GM18511 (cell line): ENCODE data around the gene AP1S1.
"Not testable (repeated sequence)": the region's sequence is repeated elsewhere in the genome, so short reads cannot be mapped to it uniquely, and the experiment has no call there.

Experiments used
- ATAC-seq: cut with Tn5 transposase; IDR thresholded peaks from one replicate; pipeline ENCODE4 v1.9.1; 2021; ENCODE audit warnings: mild to moderate bottlenecking, moderate library complexity; ENCODE audit not compliant: unreplicated experiment

Gene AP1S1

GRCh38 chr7:101124376-101125056 lies 29.8 kb upstream of the AP1S1 start:
- ATAC-seq = no peak

DNA sequence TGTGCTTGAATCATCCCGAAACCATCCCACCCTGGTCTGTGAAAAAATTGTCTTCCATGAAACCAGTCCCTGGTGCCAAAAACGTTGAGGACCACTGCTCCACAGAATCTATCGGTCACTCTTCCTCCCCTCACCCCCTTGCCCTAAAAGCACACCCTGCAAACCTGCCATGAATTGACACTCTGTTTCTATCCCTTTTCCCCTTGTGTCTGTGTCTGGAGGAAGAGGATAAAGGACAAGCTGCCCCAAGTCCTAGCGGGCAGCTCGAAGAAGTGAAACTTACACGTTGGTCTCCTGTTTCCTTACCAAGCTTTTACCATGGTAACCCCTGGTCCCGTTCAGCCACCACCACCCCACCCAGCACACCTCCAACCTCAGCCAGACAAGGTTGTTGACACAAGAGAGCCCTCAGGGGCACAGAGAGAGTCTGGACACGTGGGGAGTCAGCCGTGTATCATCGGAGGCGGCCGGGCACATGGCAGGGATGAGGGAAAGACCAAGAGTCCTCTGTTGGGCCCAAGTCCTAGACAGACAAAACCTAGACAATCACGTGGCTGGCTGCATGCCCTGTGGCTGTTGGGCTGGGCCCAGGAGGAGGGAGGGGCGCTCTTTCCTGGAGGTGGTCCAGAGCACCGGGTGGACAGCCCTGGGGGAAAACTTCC lies 28.2 kb upstream of the AP1S1 start:
- peak; percentile 52 for ATAC-seq

GRCh38 chr7:101126651-101127459 lies 27.4 kb upstream of the AP1S1 start, which contains the start of gene SERPINE1:
Gene SERPINE1, plus strand, starts transcription at chr7:101127104. Its CDS starts 1,290 bp downstream, at chr7:101128394.
- peak; percentile 72 for ATAC-seq

- ATAC-seq = no peak
Measured at GRCh38 chr7:101127460-101128039, 26.7 kb upstream of the AP1S1 start.

- no peak for ATAC-seq
Measured at GRCh38 chr7:101128040-101128834, 26.0 kb upstream of the AP1S1 start.

DNA sequence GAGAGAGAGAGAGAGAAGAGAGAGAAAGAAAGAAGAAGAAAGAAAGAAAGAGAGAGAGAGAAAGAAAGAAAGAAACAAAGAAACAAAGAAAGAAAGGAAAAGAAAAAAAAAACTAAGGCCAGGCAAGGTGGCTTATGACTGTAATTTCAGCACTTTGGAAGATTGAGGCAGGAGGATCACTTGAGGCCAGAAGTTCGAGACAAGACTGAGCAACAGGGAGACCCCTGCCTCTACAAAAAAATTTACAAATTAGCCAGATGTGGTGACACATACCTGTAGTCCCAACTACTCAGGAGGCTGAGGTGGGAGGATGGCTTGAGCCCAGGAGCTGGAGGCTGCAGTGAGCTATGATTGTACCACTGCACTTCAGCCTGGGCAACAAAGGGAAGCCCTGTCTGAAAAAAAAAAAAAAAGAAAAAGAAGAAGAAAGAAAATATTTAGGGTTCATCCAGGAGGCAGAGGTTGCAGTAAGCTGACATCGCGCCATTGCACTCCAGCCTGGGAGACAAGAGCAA lies 24.6 kb upstream of the AP1S1 start:
- no peak for ATAC-seq

- ATAC-seq = not testable (repeated sequence)
Measured at GRCh38 chr7:101132626-101133600, 21.4 kb upstream of the AP1S1 start.

GRCh38 chr7:101133621-101134398 lies 20.5 kb upstream of the AP1S1 start:
- no peak for ATAC-seq

GRCh38 chr7:101134399-101134980 lies 19.8 kb upstream of the AP1S1 start:
- no peak for ATAC-seq

DNA sequence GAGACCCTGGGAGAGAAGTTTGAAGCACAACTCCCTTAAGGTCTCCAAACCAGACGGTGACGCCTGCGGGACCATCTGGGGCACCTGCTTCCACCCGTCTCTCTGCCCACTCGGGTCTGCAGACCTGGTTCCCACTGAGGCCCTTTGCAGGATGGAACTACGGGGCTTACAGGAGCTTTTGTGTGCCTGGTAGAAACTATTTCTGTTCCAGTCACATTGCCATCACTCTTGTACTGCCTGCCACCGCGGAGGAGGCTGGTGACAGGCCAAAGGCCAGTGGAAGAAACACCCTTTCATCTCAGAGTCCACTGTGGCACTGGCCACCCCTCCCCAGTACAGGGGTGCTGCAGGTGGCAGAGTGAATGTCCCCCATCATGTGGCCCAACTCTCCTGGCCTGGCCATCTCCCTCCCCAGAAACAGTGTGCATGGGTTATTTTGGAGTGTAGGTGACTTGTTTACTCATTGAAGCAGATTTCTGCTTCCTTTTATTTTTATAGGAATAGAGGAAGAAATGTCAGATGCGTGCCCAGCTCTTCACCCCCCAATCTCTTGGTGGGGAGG lies 16.5 kb upstream of the AP1S1 start:
- ATAC-seq = no peak

GRCh38 chr7:101138213-101138870 lies 15.9 kb upstream of the AP1S1 start:
- peak; percentile 91 for ATAC-seq

DNA sequence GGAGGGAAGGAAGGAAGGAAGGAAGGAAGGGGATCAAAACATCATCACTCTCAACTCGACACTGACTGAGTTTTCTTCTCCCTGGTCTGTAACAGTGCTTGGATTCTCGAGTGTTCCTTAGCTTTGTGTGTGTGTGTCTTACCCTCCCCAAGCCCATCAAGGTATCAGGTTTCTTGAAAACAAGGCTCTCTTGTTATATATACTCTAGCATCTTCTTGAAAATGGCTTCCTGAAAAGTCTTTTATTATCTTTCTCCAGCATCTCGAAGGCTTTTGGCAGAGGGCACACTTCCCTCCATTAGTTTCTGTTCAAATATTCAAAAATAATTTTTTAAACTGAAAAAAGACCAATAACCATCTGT lies 14.0 kb upstream of the AP1S1 start:
- ATAC-seq = no peak

GRCh38 chr7:101140746-101141382 lies 13.4 kb upstream of the AP1S1 start:
- no peak for ATAC-seq

- ATAC-seq = no peak
Measured at GRCh38 chr7:101151908-101152651, 2.2 kb upstream of the AP1S1 start.

- peak; percentile 23 for ATAC-seq
Measured at GRCh38 chr7:101154693-101155102, 422 bp downstream of the AP1S1 start.

DNA sequence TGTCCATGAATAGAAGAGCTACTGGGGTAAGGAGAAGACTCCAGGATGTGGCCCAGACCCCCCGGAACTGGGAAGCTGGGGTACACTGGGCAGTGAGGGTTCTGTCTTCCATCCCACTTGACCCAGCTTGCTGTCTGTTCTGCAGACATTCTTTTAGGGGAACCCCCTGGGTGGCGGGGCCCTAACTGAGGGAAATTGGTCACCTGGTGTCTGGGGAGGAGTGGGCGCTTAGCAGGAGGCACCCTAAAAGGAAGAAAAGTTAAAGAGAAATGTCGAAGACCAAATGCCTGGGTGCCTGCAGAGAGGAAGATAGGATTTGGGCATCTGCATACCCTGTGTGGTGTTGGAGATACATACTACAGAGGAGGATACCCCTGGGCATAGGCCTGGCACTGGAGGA lies 1.0 kb downstream of the AP1S1 start:
- no peak for ATAC-seq
